GM12892 (cell line): ENCODE results near the gene SZT2.

Experiments
- DNase-seq: peaks from one replicate; pipeline ENCODE4 v3.0.0; 2011; ENCODE audit not compliant: insufficient read length
- FAIRE-seq: peaks from 2 replicates; lab custom pipeline; 2011; peaks lifted over from hg19 to GRCh38; lab: Jason Lieb, UNC
- POLR2A ChIP-seq: IDR thresholded peaks from 2 replicates; pipeline ENCODE4 v1.6.1; 2011; ENCODE audit warnings: low read depth, low read length, control low read depth
- POLR2AphosphoS5 ChIP-seq: IDR thresholded peaks from 2 replicates; pipeline ENCODE4 v1.6.1; 2011; ENCODE audit warnings: low read depth, low read length, control low read depth
- TAF1 ChIP-seq: IDR thresholded peaks from 2 replicates; pipeline ENCODE4 v1.6.1; 2011; ENCODE audit warnings: low read depth, mild to moderate bottlenecking, control low read depth, low read length, borderline replicate concordance

The SZT2 gene

DNA sequence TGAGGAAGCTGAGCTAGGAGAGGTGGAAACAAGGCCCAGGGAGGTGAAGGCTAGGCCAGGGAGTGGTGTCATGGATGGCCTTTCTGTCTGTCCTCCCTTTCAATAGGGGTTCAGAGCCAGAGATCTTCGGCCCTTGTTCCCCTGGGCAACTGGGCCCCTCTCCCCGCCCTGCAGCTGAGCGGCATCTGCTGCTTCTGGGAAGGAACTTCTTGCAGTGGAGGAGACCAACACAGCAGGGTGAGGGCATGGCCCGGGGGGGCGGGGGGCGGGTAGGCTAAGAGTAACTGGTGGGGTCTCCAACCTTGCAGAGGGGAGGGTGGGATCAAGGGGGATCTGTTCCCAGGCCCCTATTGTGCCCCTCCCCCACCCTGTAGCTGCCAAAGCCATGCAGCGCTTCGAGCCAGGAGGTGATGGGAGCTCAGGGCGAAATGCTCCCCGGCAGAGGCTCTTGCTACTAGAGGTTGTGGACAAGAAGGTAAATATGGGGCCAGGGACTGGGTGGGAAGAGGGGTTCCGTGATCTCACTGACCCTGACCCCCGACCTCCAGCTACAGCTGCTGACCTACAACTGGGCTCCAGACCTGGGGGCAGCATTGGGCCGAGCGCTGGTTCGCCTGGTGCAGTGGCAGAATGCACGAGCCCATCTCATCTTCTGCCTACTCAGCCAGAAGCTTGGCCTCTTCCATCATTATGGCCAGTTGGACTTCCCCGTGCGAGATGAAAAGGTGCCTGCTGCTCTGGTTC, 52.4 kb downstream of the SZT2 start:
- FAIRE-seq (no peak), DNase-seq (no peak)
- TF ChIP-seq TAF1 (no peak), POLR2A (no peak), POLR2AphosphoS5 (no peak)

DNA sequence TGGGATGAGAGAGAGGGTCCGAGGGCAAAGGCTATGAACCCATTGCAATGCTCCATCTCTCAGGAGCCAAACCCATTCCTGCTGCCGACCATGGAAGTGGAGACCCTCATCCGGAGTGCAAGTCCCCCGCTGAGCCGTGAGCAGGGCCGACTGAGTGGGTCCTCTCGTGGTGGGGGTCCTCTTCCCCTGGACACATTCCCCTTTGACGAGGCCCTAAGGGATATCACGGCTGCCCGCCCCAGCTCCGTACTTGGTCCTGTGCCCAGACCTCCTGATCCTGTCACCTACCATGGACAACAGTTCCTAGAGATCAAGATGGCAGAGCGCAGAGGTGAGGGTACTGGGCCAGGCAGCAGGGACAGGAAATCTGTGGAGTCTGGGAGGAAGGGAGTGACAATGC, 53.1 kb downstream of the SZT2 start:
- FAIRE-seq (no peak), DNase-seq (no peak)
- no peak for TF ChIP-seq POLR2AphosphoS5
- no peak for TF ChIP-seq POLR2A
- TF ChIP-seq TAF1: no peak

DNA sequence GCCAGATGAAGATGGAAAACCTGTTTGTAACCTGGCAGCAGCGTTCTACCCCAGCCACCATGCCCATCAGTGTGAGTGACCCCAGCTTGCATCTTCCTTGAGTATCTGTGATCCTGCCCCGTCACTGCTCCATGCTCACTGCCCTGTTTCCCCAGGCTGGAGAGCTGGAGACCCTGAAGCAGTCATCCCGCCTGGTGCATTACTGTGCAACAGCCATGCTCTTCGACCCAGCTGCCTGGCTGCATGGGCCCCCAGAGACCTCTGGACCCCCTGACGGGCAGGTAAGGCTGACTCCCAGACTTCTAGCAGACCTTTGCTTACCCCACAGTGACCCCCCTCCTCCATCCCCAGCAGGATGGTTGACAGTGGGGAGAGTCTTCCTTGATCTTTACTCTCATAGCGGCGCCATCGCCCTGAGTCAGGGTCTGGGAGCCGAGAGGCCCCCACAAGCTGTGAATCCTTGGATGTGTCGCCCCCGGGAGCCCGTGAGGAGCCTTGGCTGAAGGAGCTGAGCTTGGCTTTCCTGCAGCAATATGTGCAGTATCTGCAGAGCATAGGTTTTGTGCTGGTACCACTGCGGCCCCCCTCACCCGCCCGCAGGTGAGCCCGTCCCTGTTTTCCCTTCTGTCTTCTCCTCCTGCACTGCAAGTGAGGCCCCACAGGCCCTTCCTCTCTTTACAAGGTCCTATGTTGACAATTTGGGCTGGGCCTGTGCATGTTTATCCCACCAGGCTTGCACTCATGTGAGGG, 53.7 kb downstream of the SZT2 start:
- FAIRE-seq (no peak), DNase-seq (no peak)
- TF ChIP-seq POLR2AphosphoS5 (no peak), TAF1 (no peak), POLR2A (no peak)

DNA sequence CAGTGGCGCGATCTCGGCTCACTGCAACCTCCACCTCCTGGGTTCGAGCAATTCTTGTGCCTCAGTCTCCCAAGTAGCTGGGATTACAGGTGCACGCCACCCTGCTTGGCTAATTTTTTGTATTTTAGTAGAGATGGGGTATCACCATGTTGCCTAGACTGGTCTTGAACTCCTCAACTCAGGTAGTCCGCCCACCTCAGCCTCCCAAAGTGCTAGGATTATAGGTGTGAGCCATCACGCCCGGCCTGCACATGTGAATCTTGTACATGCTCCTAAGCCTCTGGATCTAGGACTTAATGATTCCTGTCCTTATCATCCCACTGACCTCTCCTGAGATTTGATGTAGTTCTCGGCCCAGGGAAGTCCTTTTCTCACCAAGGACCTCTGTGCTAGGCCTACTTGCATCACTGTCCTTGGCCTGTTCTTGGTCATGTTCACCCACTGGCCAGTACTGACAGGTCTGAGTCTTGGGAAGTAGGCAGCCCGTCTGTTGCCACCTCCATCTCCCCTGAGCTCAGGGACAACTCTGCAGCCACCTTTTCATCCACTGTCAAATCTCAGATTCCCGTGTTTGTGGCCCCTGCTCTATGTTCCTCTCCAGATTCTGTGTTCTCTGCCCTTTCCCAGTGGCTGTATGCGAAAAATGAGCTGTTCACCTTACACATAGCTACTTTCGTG, 54.6 kb downstream of the SZT2 start:
- FAIRE-seq (no peak), DNase-seq (no peak)
- TF ChIP-seq POLR2A: no peak

- TF ChIP-seq TAF1 (no peak), POLR2AphosphoS5 (no peak), POLR2A (no peak)
- DNase-seq: no peak
- FAIRE-seq: no peak
These were observed 55.1 kb downstream of the SZT2 start for GRCh38 chr1:43444836-43445235.

DNA sequence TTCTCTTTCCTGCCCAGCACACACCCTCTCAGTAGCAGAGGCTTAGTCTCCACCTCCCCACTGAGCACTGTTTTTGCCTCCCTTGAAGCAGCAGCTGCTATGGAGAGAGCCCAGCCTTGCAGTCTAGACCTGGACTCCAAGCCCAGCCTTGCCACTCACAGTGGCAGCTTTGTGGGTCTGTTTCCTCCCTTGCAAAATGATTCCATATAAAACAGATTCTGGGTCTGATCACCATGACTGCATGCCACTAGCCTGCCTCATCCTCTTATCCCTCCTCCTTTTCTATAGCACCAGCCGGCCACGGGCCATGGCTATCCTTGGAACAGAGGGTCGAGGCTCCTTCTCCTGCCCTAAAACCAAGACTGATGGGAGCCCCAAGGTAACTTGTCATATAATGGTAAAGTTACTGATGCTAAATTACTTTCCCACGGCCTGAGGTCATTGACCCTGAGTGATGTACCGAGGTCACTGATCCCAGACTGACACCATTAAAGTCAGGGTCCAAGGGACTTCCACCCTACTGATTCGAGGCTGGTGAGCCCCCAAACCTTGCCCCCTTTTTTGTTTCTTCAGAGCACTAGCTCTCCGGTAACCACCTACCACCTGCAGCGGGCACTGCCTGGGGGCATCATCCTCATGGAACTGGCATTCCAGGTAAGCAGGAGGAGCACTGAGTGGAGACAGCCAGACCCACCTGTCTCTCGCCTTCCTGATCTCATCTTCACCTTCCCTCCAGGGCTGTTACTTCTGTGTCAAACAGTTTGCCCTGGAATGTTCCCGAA, 56.1 kb downstream of the SZT2 start:
- no peak for DNase-seq
- no peak for FAIRE-seq
- TF ChIP-seq TAF1 (no peak), POLR2AphosphoS5 (no peak), POLR2A (no peak)

DNA sequence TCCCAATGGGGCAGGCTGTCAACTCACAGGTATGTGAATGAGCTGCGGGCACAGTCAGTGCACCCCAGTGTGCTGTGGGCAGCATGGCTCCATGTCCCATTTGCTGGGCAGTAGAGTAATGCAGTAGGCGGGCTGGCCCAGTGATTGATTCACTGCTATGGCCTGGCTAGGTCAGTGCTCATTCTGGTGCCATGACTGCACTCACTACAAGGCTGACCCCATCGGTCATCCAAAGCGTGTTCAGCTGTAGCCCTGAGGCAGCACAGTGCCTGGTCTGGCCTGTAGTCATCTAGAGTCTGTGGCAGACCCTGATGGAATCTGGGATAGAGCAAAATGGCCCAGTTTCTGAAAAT, 56.7 kb downstream of the SZT2 start:
- no peak for FAIRE-seq
- TF ChIP-seq TAF1: no peak
- TF ChIP-seq POLR2AphosphoS5: no peak
- no peak for TF ChIP-seq POLR2A
- no peak for DNase-seq

DNA sequence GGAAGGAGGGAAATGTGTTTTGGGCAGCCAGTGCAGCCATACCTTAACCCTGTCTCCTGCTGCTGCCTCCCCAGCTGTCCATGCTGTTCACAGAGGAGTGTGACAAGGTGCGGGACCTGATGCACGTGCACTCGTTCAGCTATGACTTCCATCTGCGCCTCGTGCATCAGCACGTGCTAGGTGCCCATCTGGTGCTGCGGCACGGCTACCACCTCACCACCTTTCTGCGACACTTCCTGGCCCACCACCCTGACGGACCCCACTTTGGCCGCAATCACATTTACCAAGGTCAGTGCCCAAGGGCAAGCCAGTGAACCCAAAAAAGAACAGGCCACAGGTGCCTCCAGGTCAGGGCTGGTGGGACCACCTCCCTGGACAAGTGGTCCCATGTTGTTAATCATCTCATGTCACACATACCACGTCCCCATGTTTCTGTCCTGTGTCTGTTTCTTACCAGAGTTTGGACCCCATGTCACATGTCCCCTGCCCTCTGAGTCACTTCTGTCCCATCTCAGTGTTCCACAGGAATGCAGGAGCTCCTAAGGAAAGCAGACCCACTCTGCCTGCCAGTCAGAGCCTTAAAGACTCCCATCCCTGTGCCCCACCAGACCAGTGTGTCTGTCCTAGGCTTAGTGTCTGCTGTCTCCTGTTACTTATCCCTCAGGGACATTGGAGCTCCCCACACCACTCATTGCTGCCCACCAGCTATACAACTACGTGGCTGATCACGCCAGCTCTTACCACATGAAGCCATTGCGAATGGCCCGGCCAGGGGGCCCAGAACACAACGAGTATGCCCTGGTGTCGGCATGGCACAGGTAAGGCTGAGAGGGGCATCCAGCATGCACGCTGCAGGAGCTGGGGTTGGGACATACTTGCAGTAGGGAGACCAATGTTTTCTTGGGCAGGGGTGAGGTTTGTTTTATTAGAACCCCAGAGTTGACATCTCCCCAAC, 57.5 kb downstream of the SZT2 start:
- FAIRE-seq (no peak), DNase-seq (no peak)
- TF ChIP-seq TAF1 (no peak), POLR2A (no peak), POLR2AphosphoS5 (no peak)

GRCh38 chr1:43447891-43448708, 58.4 kb downstream of the SZT2 start:
- TF ChIP-seq POLR2AphosphoS5 (no peak), TAF1 (no peak), POLR2A (no peak)
- no peak for DNase-seq
- no peak for FAIRE-seq
